GM12891 (cell line): ENCODE results near the gene ZNF688.

ENCODE experiments used
- PAX5 ChIP-seq: IDR thresholded peaks from 2 replicates; pipeline ENCODE4 v1.6.1; 2011; ENCODE audit warnings: low read length, moderate library complexity, mild to moderate bottlenecking; ENCODE audit not compliant: insufficient read depth, severe bottlenecking
- POLR2A ChIP-seq: IDR thresholded peaks from 2 replicates; pipeline ENCODE4 v1.6.1; 2011; ENCODE audit warnings: low read depth, low read length, control low read depth
- POLR2AphosphoS5 ChIP-seq: IDR thresholded peaks from 2 replicates; pipeline ENCODE4 v1.6.1; 2011; ENCODE audit warnings: low read depth, low read length, control low read depth
- POU2F2 ChIP-seq: IDR thresholded peaks from 2 replicates; pipeline ENCODE4 v1.6.1; 2011; ENCODE audit warnings: low read depth, mild to moderate bottlenecking, control low read depth, low read length, moderate library complexity
- SPI1 ChIP-seq: IDR thresholded peaks from 2 replicates; pipeline ENCODE4 v1.6.1; 2011; ENCODE audit warnings: low read depth, low read length, control low read depth
- TAF1 ChIP-seq: IDR thresholded peaks from 2 replicates; pipeline ENCODE4 v1.6.1; 2011; ENCODE audit warnings: low read depth, low read length, control low read depth

- TF ChIP-seq POLR2A (no peak), POLR2AphosphoS5 (no peak), TAF1 (no peak), POU2F2 (no peak), SPI1 (no peak), PAX5 (no peak)
These were observed 37.7 kb downstream of the ZNF688 start for GRCh38 chr16:30533748-30534367.
